ENCODE data around the gene TNFAIP8L3.

- TF ChIP-seq CTCF (IDR thresholded peaks at IDR 0.05) (no peak), POLR2A (IDR thresholded peaks at IDR 0.05) (no peak)
These were observed 32.0 kb downstream of the TNFAIP8L3 start for GRCh38 chr15:51062736-51063135.

All from Peyer's patch (tissue), 4 donors.